Measurements from ENCODE around the gene IQCF6. TPM values are rescaled to one million over a fixed set of nuclear protein-coding genes. Genes with fewer than 3 reads are reported as not detected.
"Not testable (repeated sequence)": the region's sequence is repeated elsewhere in the genome, so short reads cannot be mapped to it uniquely, and the experiment has no call there.

The IQCF6 gene
- total RNA-seq, 1 donor from 2014 or later = not detected

DNA sequence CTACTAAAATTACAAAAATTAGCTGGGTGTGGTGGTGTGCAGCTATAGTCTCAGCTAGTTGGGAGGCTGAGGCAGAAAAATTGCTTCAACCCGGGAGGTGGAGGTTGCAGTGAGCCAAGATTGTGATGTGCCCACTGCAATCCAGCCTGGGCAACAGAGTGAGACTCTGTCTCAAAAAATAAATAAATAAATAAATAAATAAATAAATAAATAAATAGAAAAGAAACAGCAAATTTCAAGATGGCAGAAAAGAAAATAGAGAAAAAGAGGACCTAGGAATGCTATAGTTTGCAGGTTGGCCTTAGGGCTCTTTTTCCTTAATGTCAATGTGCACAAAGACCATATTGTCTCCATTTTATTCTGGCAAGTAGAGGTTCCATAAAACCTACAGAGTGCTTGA lies 28.2 kb downstream of the IQCF6 start:
- Mint-ChIP-seq H3K36me3 (ENCODE audit: insufficient read depth) (peaks cover 3% of the 10 kb centered on the region), H3K4me3 (ENCODE audit: low read depth) (no peak overlapping the region), H3K4me1 (ENCODE audit: low read depth) (peaks cover 12% of the 10 kb centered on the region), H3K27ac (no peak overlapping the region), H3K9me3 (ENCODE audit: low read depth) (peaks cover 14% of the 10 kb centered on the region), H3K27me3 (no peaks in the 10 kb centered on the region)
- TF ChIP-seq, protein P1, sequence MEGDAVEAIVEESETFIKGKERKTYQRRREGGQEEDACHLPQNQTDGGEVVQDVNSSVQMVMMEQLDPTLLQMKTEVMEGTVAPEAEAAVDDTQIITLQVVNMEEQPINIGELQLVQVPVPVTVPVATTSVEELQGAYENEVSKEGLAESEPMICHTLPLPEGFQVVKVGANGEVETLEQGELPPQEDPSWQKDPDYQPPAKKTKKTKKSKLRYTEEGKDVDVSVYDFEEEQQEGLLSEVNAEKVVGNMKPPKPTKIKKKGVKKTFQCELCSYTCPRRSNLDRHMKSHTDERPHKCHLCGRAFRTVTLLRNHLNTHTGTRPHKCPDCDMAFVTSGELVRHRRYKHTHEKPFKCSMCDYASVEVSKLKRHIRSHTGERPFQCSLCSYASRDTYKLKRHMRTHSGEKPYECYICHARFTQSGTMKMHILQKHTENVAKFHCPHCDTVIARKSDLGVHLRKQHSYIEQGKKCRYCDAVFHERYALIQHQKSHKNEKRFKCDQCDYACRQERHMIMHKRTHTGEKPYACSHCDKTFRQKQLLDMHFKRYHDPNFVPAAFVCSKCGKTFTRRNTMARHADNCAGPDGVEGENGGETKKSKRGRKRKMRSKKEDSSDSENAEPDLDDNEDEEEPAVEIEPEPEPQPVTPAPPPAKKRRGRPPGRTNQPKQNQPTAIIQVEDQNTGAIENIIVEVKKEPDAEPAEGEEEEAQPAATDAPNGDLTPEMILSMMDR (IDR thresholded peaks at IDR 0.05; ENCODE audit: unreplicated experiment) = no peak
- DNase-seq (ENCODE audit: low spot score, unreplicated experiment) = no peak

DNA sequence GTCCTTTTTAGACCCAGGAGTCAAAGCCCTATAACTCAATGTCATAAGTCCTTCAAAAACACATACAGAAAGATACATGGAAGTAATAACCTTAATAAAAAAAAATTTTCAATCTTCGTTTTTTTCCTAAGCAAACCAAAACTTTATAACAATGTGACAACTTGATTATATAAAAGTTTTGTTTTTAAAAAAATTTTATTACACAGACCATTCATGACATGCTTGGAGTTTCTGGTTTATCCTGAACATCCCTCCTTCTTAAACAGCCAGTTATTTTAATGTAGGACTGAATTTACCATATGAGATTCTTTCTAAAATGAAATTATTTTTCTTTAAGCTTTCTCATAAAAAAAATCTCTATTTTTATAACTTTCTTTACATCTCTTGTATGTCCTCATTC lies 30.7 kb downstream of the IQCF6 start:
- no peaks in the 10 kb centered on the region for H3K36me3 Mint-ChIP-seq (ENCODE audit: insufficient read depth)
- TF ChIP-seq, protein P1 (IDR thresholded peaks at IDR 0.05; ENCODE audit: unreplicated experiment) = no peak
- no peak overlapping the region for H3K27ac Mint-ChIP-seq
- no peak overlapping the region for H3K4me3 Mint-ChIP-seq (ENCODE audit: low read depth)
- no peak for DNase-seq (ENCODE audit: low spot score, unreplicated experiment)
- peaks cover 6% of the 10 kb centered on the region for H3K4me1 Mint-ChIP-seq (ENCODE audit: low read depth)
- H3K9me3 Mint-ChIP-seq (ENCODE audit: low read depth) = peaks cover 6% of the 10 kb centered on the region
- H3K27me3 Mint-ChIP-seq = no peaks in the 10 kb centered on the region

DNA sequence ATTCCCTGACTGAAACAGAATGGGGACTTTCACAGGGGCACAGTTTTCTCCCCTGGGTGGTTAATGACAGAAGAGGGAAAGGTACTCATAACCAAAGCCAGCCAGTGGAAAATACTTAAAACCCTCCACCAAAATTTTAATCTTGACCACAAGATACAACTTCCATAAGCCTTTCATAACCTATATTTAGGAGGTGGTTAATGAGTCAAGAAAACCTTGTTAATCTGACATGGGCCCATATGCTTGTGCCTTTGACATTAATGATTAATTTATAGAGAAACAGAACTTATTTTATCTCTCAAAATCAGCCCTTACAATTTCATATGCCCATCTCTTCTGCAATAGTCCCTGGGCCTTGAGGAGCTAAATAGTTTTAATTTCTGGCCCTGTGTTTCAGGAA lies 31.2 kb downstream of the IQCF6 start:
- Mint-ChIP-seq H3K36me3 (ENCODE audit: insufficient read depth) (no peaks in the 10 kb centered on the region), H3K9me3 (ENCODE audit: low read depth) (peaks cover 6% of the 10 kb centered on the region), H3K27ac (no peak overlapping the region), H3K27me3 (no peaks in the 10 kb centered on the region), H3K4me1 (ENCODE audit: low read depth) (peaks cover 2% of the 10 kb centered on the region), H3K4me3 (ENCODE audit: low read depth) (no peak overlapping the region)
- TF ChIP-seq, protein P1 (IDR thresholded peaks at IDR 0.05; ENCODE audit: unreplicated experiment) = no peak
- no peak for DNase-seq (ENCODE audit: low spot score, unreplicated experiment)

DNA sequence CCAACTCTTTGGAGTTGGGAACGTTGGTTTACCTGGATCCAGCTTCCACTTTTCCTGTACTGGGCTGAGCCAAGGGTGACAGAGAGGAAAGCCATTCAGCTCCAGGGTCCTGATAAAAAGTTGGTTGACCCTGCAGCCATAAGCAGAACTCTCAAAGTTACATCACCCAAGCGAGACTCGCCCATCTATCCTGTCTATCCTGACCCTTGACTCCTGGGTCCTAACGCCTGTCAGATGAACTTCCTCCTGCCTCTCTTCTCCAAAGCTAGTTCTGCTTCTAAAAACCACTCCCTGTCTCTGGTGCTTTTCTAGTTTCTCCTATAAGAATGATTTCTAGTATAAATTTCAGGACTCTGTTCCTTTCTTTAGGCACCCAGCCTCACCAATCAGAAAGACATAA lies 36.1 kb downstream of the IQCF6 start:
- not testable (repeated sequence) for H3K4me3 Mint-ChIP-seq (ENCODE audit: low read depth); H3K27ac Mint-ChIP-seq; H3K9me3 Mint-ChIP-seq (ENCODE audit: low read depth); H3K4me1 Mint-ChIP-seq (ENCODE audit: low read depth); H3K27me3 Mint-ChIP-seq; H3K36me3 Mint-ChIP-seq (ENCODE audit: insufficient read depth); DNase-seq (ENCODE audit: low spot score, unreplicated experiment)

DNA sequence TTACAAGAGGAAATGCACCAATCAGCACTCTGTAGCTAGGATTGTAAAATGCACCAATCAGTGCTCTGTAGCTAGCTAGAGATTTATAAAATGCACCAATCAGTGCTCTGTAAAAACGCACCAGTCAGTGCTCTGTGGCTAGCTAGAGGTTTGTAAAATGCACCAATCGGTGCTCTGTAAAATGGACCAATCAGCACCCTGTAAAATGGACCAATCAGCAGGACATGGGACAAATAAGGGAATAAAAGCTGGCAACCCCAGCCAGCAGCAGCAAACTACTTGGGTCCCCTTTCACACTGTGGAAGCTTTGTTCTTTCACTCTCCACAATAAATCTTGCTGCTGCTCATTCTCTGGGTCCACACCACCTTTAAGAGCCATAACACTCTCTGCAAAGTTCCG lies 36.7 kb downstream of the IQCF6 start:
- not testable (repeated sequence) for H3K9me3 Mint-ChIP-seq (ENCODE audit: low read depth); H3K27ac Mint-ChIP-seq; H3K27me3 Mint-ChIP-seq; H3K4me3 Mint-ChIP-seq (ENCODE audit: low read depth); H3K36me3 Mint-ChIP-seq (ENCODE audit: insufficient read depth); DNase-seq (ENCODE audit: low spot score, unreplicated experiment); H3K4me1 Mint-ChIP-seq (ENCODE audit: low read depth)

DNA sequence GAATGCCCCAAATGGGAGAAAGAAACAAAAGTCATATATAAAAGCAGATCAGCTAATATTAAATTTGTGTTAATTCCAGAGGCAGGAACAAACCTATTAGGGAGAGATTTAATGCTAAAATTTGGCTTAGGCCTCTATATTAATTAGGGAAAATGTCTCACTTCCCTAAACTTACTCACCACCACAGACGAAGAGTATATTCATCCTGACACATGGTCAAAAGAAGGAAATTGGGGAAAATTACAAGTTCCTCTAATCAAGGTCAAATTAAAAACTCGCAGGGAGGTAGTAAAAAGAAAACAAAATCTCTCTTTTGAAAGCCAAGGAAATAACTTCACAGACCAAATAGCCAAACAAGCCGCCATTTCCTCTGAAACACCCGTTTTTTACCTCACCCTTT lies 39.9 kb downstream of the IQCF6 start:
- DNase-seq (ENCODE audit: low spot score, unreplicated experiment) = no peak
- H3K4me3 Mint-ChIP-seq (ENCODE audit: low read depth) = no peak overlapping the region

More for the DNA sequence above, 39.9 kb downstream of the IQCF6 start:
- H3K9me3 Mint-ChIP-seq (ENCODE audit: low read depth) = no peaks in the 10 kb centered on the region
- TF ChIP-seq, protein P1 (IDR thresholded peaks at IDR 0.05; ENCODE audit: unreplicated experiment) = no peak
- H3K36me3 Mint-ChIP-seq (ENCODE audit: insufficient read depth) = no peaks in the 10 kb centered on the region
- H3K27me3 Mint-ChIP-seq = peaks cover 6% of the 10 kb centered on the region
- peaks cover 5% of the 10 kb centered on the region for H3K4me1 Mint-ChIP-seq (ENCODE audit: low read depth)
- no peak overlapping the region for H3K27ac Mint-ChIP-seq

All from progenitor cell of endocrine pancreas (in vitro differentiated cells).